ENCODE results near the gene TMEM86B. TPM values are rescaled to one million over a fixed set of nuclear protein-coding genes. Genes with fewer than 3 reads are reported as not detected.

TMEM86B gene
- total RNA-seq, 4 donors from 2014 or later: 2.0 to 40.8 (median 4.4) TPM

DNA sequence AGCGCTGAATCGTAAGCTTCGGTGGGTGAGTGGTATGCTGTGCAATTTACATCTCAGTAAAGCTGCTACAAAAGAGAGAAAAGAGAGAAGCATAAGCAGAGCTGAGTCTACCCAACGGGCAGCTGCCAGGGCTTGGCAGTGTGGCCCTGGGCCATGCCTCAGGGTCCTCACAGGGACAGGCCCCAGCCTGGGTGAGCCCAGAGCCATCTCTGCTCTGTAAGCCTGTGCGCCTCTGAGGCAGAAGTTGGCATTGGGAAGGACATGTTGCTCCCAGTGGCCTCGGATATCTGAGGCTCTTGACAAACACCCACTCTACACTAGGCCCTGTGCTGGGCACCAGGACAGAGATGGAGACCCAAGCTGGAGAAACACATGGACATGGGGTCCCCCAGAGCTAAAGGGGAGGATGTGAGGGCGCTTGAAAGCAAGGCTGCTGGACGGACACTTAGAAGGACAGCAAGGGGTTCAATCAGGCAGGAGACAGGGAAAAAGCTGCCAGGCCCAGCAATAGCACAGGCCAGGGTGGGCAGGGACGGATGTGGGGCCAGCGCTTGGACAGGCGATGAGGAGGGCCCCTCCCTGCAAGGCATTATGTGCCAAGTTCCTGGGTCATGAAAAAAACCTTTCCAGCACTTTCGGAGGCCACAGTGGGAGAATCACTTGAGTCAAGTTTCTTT lies 15.6 kb upstream of the TMEM86B start:
- in situ Hi-C loops (cut with MboI; ENCODE audit: low pct_ligation_motif_present in 1 of 4, low pct_unique_long_range_greater_than_20kb in 1 of 4, low sequenced_read_pairs in 3 of 4) (no loop called here), intact Hi-C loops (cut with DNase I; ENCODE audit: low total_unique reads) (no loop called here)
- peaks cover 0 to 55% (median 30%) of the 10 kb centered on the region in 4 donors for H3K36me3 ChIP-seq
- H3K4me1 ChIP-seq: peaks cover 9 to 23% (median 18%) of the 10 kb centered on the region in 4 donors
- no peaks in the 10 kb centered on the region for H3K9me3 ChIP-seq
- no peak overlapping the region for H3K4me3 ChIP-seq
- no peak overlapping the region for H3K27ac ChIP-seq
- H3K27me3 ChIP-seq: no peaks in the 10 kb centered on the region
- WGBS, 2 donors (ENCODE audit: low coverage in 1 of 2): 85 to 89% methylated on average over 5 to 12 of the region's 12 CpGs
- no peak for TF ChIP-seq POLR2AphosphoS5 (IDR thresholded peaks at IDR 0.05)
- no peak for TF ChIP-seq EP300 (IDR thresholded peaks at IDR 0.05; ENCODE audit: low read depth)
- TF ChIP-seq, protein P1, sequence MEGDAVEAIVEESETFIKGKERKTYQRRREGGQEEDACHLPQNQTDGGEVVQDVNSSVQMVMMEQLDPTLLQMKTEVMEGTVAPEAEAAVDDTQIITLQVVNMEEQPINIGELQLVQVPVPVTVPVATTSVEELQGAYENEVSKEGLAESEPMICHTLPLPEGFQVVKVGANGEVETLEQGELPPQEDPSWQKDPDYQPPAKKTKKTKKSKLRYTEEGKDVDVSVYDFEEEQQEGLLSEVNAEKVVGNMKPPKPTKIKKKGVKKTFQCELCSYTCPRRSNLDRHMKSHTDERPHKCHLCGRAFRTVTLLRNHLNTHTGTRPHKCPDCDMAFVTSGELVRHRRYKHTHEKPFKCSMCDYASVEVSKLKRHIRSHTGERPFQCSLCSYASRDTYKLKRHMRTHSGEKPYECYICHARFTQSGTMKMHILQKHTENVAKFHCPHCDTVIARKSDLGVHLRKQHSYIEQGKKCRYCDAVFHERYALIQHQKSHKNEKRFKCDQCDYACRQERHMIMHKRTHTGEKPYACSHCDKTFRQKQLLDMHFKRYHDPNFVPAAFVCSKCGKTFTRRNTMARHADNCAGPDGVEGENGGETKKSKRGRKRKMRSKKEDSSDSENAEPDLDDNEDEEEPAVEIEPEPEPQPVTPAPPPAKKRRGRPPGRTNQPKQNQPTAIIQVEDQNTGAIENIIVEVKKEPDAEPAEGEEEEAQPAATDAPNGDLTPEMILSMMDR (IDR thresholded peaks at IDR 0.05): no peak
- no peak for TF ChIP-seq POLR2A (IDR thresholded peaks at IDR 0.05)
- no peak for DNase-seq

DNA sequence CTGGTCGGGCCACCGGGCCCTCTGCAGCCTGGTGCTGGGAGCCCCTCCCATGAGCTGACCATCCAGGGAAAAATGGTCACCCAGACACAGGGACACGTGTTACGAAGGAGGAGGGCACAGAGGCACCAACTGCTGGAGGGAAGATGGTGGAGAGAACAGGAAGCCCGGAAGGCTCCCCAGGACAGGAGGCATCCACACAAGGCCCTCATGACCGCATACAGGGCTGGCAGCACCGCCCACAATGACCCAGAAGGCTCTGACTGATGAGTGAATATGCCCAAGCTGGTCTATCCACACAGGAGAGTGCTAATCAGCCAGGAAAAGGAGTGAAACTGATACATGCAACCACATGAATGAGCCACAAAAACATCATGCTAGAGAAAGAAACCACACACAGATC lies 14.0 kb upstream of the TMEM86B start:
- H3K27ac ChIP-seq: no peak overlapping the region
- H3K27me3 ChIP-seq: no peaks in the 10 kb centered on the region
- H3K4me1 ChIP-seq: peaks cover 3 to 7% (median 5%) of the 10 kb centered on the region in 4 donors
- intact Hi-C loops (cut with DNase I; ENCODE audit: low total_unique reads) (no loop called here), in situ Hi-C loops (cut with MboI; ENCODE audit: low pct_ligation_motif_present in 1 of 4, low pct_unique_long_range_greater_than_20kb in 1 of 4, low sequenced_read_pairs in 3 of 4) (no loop called here)
- peaks cover 0 to 71% (median 38%) of the 10 kb centered on the region in 4 donors for H3K36me3 ChIP-seq
- TF ChIP-seq, protein P1 (IDR thresholded peaks at IDR 0.05): no peak
- TF ChIP-seq POLR2A (IDR thresholded peaks at IDR 0.05) (no peak), POLR2AphosphoS5 (IDR thresholded peaks at IDR 0.05) (no peak), EP300 (IDR thresholded peaks at IDR 0.05; ENCODE audit: low read depth) (no peak)
- 86% methylated on average over 7 of the region's 7 CpGs; no CpG with 5 or more reads in 1 of the 2 donors for WGBS, 2 donors (ENCODE audit: low coverage in 1 of 2)
- DNase-seq: no peak
- no peak overlapping the region for H3K4me3 ChIP-seq
- no peaks in the 10 kb centered on the region for H3K9me3 ChIP-seq

DNA sequence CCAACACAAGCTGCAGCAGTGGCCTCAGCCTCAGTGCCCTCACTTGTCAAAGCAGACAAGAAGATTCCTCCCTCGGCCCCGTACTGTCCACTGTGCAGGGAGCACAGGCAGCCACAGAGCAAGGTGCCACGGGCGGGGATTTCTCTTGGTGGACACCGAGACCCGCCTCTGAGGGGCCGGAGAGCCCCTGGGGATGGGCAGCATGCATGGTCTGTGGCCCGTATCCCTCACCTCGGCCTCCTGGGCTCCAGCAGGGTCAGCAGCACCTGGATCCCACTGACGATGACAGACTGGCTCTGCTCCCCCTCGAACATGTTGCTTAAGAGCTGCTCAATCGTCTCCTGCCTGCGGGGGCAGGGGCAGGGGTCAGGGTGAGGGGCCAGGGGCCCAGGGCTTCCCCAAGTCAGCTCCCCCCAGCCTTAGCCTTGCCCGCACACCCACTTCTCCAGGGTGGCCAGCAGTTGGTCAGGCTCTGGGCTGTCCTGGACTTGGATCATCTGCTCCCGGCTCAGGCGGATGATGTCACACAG lies 13.4 kb upstream of the TMEM86B start:
- intact Hi-C loops (cut with DNase I; ENCODE audit: low total_unique reads) (no loop called here), in situ Hi-C loops (cut with MboI; ENCODE audit: low pct_ligation_motif_present in 1 of 4, low pct_unique_long_range_greater_than_20kb in 1 of 4, low sequenced_read_pairs in 3 of 4) (no loop called here)
- Histone ChIP-seq H3K36me3 (peaks cover 0 to 76% (median 39%) of the 10 kb centered on the region in 4 donors), H3K27ac (no peak overlapping the region), H3K4me1 (peaks cover 0 to 2% (median under 1%) of the 10 kb centered on the region in 4 donors), H3K27me3 (no peaks in the 10 kb centered on the region), H3K4me3 (no peak overlapping the region), H3K9me3 (no peaks in the 10 kb centered on the region)
- 89% methylated on average over 16 of the region's 16 CpGs; no CpG with 5 or more reads in 1 of the 2 donors for WGBS, 2 donors (ENCODE audit: low coverage in 1 of 2)
- TF ChIP-seq EP300 (IDR thresholded peaks at IDR 0.05; ENCODE audit: low read depth): no peak
- no peak for TF ChIP-seq POLR2A (IDR thresholded peaks at IDR 0.05)
- no peak for TF ChIP-seq POLR2AphosphoS5 (IDR thresholded peaks at IDR 0.05)
- TF ChIP-seq, protein P1 (IDR thresholded peaks at IDR 0.05): no peak
- no peak for DNase-seq

DNA sequence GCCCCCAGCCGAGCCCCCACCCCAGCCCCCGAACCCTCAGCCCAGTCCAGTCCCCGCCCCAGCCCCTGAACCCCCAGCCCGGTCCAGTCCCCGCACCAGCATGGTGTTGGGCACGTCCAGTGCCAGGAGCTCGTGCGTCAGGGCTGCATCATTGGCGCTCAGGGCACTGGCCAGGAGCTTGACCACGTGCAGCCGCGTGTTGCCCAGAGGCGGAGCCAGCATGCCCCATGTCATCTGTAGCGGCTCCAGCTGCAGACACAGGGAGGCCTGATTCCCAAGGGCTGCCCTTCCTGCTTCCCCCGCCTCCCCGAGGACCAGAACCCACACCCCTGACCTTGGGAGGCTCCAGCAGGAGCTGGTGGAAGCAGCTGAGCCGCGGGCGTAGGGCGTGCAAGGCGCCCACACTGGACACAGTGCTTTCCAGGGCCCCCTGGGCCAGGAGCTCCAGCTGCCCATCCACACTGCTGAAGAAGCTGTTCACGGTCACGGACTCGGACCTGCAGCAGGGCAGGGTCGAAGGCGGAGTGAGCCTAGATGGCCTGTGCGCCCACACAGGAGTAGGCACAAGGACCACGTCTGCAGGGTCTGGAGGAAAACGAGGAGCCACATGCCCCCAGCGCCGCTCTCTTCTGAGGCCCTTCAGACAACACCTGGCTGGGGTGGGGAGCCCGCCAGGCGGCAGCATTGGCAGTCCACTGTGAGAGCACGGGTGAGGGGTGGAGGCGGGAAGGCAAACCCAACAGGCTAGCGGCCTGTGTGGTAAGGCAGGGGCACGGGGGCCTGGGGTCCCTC lies 12.8 kb upstream of the TMEM86B start:
- H3K36me3 ChIP-seq: peaks cover 0 to 83% (median 37%) of the 10 kb centered on the region in 4 donors
- H3K4me1 ChIP-seq: no peaks in the 10 kb centered on the region
- intact Hi-C loops (cut with DNase I; ENCODE audit: low total_unique reads): no loop called here
- no peaks in the 10 kb centered on the region for H3K27me3 ChIP-seq
- in situ Hi-C loops (cut with MboI; ENCODE audit: low pct_ligation_motif_present in 1 of 4, low pct_unique_long_range_greater_than_20kb in 1 of 4, low sequenced_read_pairs in 3 of 4): no loop called here
- TF ChIP-seq EP300 (IDR thresholded peaks at IDR 0.05; ENCODE audit: low read depth): no peak
- TF ChIP-seq POLR2AphosphoS5 (IDR thresholded peaks at IDR 0.05): no peak
- TF ChIP-seq, protein P1 (IDR thresholded peaks at IDR 0.05): no peak
- TF ChIP-seq POLR2A (IDR thresholded peaks at IDR 0.05): no peak
- H3K9me3 ChIP-seq: no peaks in the 10 kb centered on the region
- H3K4me3 ChIP-seq: no peak overlapping the region
- WGBS, 2 donors (ENCODE audit: low coverage in 1 of 2): 95% methylated on average over 21 of the region's 37 CpGs; no CpG with 5 or more reads in 1 of the 2 donors
- H3K27ac ChIP-seq: no peak overlapping the region
- no peak for DNase-seq

Measured in transverse colon (tissue), 4 donors.